GM10266 (cell line): ENCODE data around the gene MYO5C.
A peak's percentile ranks its signal among the peaks of the same experiment; 100 is the strongest.

Source experiments
- DNase-seq: peaks from one replicate; pipeline ENCODE4 v3.0.0; 2012; ENCODE audit errors: extremely low spot score
- TF ChIP-seq, protein P1 (sequence below): IDR thresholded peaks from 2 replicates; pipeline ENCODE4 v1.5.1; 2012; ENCODE audit warnings: mild to moderate bottlenecking, low read depth; ENCODE audit not compliant: control insufficient read depth, insufficient read depth; ENCODE audit errors: missing control alignments

The MYO5C gene

DNA sequence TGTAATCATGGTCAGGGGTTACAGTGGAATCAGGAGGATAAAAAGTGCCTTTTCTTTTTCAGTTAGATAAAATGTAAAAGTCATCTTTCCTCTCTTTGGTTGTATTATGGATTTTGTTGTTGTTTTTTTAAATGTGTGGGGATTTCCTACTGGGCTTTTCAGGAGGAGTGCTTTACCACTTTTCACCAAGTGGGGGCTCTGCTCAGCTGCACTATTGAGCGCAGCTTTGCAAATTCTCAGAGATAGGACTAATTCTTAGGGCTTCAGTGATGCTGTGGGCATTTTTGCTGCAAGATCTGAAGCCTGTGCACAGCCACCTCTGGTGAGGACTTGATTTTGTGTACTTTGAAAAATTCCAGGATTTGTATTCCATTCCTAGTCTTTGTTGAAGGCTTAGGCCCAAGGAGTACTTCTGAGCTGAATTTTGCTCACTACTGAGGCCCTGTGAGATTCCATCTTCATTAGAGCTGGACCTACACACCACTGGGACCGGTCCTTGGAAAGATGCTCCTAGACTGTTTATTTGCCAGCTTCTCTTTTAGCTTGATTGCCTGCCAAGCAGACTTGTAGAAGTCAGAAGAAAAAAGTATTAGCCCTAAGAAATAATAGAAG, 111.9 kb downstream of the MYO5C start:
- TF ChIP-seq, protein P1, sequence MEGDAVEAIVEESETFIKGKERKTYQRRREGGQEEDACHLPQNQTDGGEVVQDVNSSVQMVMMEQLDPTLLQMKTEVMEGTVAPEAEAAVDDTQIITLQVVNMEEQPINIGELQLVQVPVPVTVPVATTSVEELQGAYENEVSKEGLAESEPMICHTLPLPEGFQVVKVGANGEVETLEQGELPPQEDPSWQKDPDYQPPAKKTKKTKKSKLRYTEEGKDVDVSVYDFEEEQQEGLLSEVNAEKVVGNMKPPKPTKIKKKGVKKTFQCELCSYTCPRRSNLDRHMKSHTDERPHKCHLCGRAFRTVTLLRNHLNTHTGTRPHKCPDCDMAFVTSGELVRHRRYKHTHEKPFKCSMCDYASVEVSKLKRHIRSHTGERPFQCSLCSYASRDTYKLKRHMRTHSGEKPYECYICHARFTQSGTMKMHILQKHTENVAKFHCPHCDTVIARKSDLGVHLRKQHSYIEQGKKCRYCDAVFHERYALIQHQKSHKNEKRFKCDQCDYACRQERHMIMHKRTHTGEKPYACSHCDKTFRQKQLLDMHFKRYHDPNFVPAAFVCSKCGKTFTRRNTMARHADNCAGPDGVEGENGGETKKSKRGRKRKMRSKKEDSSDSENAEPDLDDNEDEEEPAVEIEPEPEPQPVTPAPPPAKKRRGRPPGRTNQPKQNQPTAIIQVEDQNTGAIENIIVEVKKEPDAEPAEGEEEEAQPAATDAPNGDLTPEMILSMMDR: peak; percentile 57
- DNase-seq: peak; percentile 47

DNA sequence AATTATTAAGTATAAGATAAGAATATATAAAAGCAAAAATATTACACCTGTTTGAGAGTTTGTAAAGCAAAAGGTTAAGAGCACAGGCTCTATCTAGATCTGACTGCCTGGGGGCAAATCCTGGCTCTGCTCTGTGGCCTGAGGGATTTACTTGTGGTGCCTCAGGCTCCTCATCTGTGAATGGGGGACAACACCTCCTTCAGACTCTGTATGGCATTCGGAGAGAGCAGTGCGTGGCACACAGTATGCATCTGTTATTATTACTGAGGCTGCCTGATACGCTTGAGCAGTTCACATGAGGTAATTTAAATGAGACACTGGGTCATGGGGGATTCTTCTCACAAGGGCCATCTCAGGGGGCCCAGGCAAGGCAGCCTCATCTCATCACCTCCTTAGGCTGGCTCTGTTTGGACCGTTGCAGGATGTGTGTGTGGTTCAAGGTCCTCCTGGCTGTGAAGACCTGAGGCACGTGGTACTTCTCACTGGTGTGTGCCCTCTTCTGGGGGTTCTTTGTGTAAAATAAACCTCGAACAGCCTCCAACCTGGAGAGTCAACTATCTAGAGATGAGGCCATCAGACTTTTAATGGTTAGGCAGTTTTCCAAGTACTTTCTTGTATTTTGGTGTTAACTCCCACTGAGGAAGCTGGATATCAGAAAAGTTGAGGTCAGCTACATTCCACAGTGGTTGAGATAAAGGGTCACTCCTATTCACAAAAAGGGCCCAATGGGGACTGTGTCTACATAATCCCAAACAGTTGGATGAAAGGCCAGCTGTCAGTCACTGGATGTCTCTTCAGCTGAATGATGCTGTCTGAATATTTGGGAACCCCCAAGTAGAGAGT, 113.4 kb downstream of the MYO5C start:
- DNase-seq: no peak
- TF ChIP-seq, protein P1: no peak

DNA sequence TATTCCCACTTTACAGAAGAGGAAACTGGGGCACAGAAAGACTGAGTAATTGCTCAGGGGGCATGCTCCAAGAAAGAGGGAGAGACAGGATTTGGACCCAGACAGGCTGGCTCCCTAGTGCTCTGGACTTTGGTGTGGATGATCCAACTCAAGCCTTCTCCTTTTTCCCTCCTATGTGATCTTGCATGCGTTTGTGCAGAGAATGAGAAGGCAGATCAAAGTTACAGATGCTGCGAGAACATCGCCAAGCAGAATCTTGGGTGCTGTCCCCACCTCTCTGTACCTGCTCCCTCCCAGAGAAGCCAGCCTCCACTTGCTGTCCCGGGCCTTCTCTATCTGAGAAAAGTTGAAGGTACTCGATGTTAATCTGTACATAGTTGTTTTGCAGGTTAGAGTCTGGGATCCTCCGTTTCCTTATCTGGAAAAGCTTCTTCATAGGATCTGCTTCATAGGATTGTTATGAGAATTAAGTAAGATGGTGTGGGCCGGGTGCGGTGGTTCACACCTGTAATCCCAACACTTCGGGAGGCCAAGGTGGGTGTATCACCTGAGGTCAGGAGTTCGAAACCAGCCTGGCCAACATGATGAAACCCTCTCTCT, 114.7 kb downstream of the MYO5C start:
- TF ChIP-seq, protein P1: no peak
- DNase-seq: no peak

DNA sequence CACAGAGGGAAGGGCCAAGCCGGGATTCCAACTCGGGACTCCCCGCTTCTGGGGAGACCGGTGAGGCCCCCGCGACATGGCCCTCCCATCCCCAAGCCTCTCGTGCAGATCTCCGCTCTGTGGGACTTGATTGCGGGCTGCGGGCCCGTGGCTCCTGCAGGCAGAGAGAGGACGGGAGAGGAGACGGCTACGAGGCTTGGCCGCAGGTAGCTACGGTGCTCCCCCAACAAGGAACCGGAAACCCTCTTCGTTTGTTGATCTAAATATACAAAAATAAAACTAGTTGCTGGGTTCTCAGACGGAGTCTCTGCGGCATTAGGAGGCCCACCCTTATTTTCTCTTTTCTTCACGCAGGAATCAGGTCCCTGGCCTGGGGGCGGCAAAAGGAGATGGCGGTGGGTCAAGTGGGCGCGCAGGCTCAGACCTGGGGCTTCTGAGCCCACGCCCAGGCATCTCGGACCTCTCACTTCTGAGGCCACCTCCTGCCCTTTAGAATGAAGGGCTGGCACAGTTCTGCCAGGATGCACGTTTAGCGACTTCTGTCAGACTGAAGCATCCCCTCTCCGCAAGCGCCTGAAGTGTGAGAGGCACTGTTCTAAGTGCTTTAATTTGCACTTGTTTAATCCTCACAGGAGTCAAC, 115.3 kb downstream of the MYO5C start:
- TF ChIP-seq, protein P1: no peak
- peak; percentile 70 for DNase-seq

DNA sequence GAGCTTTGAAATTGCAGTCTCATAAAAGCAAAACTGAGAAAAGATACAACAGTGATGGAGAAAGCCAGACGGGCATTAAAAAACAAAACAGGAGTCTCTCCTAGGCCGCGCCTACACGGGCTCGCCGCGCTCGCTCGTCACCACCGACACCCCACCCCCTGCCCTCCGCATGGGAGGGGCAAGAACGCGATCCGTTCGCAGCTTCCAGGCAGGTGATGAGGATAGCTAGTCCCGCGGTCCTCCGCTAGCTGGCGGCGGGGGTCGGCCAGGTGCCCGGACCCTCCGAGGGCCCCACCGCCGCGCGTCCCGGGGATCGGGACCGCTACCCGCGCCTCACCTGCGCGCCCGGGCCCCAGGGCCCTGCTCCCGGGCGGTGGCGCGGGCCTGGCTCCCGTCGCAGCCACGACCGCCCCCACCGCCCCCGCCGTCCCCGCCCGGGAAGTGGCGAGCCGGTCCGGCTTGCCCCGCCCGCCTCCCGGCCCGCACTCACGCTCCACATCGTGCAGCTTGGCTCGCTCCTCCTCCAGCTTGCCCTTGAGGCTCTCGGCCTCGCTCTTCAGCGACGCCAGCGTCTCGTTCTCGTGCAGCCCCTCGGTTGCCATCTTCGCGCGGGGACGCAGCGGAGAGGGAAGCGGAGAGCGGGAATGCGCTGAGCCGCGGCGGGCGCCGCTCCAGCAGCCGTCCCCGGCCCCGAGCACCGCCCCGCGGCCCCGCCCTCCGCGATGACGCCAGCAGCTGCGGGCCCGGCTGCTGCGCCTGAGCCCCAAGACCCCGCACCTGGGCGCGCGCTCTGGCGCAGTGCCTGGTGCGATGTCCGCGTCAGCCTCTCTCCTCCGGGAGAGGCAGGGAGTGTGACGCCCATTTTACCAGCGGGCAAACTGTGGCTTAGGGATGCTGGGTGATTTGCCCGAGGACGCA, 116.1 kb downstream of the MYO5C start:
- TF ChIP-seq, protein P1: no peak
- peak; percentile 93 for DNase-seq

DNA sequence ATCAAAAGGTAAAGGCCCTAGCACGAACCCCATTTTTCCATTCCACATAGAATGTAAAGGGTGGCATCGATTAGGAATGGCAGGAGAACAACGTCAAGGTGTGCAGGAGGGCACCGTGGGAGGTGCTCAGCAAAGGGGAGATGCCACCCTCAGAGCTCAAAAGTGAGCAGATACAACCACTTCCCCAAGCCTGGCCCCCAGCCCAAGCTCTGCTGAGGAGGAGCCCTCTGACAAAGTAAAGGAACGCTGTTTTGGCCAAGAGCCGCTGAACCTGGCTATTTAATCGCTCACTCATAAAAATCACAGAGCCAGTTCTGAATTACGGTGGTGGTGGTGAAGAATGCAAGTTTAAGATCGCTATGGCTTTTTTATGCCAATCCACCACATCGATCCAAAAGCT, 116.8 kb downstream of the MYO5C start:
- TF ChIP-seq, protein P1: no peak
- DNase-seq: no peak
